A673 (cell line): ENCODE data around the gene WFDC6.

Source experiments
- CTCF ChIP-seq: fragments of 300-800, 200-600 bp; sonication (generic); conservative IDR thresholded peaks from 2 replicates; pipeline ENCODE4 v1.5.1; 2017; ENCODE audit warnings: low read depth, mild to moderate bottlenecking, antibody characterized with exemption, low read length, moderate library complexity, mixed read lengths
- EZH2 ChIP-seq: fragments of 200-600 bp; sonication (generic); IDR thresholded peaks from 2 replicates; pipeline ENCODE4 v1.6.1; 2017; ENCODE audit warnings: borderline replicate concordance, low read depth, mild to moderate bottlenecking, mixed read lengths, antibody characterized with exemption, low read length; ENCODE audit not compliant: poor library complexity, severe bottlenecking

GRCh38 chr20:45547206-45547770 lies 8.0 kb upstream of the WFDC6 start, which contains the start of gene EPPIN:
- TF ChIP-seq EZH2 (no peak), CTCF (no peak)
